ENCODE results near the gene LCE3E. TPM values are rescaled to one million over a fixed set of nuclear protein-coding genes. Genes with fewer than 3 reads are reported as not detected.
"Not testable (repeated sequence)": the region's sequence is repeated elsewhere in the genome, so short reads cannot be mapped to it uniquely, and the experiment has no call there.

LCE3E gene
- total RNA-seq, 2 experiments from 2014 or later = not detected

DNA sequence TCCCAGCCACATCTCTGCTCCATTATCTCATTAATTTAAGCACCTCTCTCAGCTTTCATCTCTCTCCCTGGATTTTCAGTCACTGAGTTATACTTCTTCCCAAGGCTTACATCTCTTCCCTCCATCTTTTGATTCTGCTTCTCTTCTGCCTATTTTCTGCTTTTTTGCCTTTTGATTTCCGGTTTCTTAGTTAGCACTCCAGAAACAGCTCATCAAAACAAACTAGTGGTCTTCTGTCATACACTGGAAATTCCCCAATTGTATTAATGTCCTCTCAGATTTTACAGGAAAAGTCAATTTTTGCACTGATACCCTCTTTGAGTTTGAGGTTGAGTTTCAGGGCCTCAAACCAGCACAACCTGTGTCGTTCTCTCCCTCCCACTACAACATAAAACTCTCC lies 1.5 kb downstream of the LCE3E start:
- Histone ChIP-seq H3K9me3 (ENCODE audit: control insufficient read depth in 1 of 2, insufficient read depth in 1 of 2, low read length in 2 of 2) (peaks cover 0 to 9% of the 10 kb centered on the region in 2 experiments), H3K27ac (ENCODE audit: low read depth in 1 of 2, low read length in 2 of 2) (no peak overlapping the region), H3K4me3 (ENCODE audit: low read length) (no peak overlapping the region), H3K27me3 (ENCODE audit: control insufficient read depth in 1 of 2, insufficient read depth in 2 of 2, low read length in 2 of 2) (no peaks in the 10 kb centered on the region), H3K4me1 (ENCODE audit: insufficient read depth, low read length) (no peaks in the 10 kb centered on the region), H3K36me3 (ENCODE audit: insufficient read depth, low read length) (no peaks in the 10 kb centered on the region)
- Mint-ChIP-seq H3K27me3 (peaks cover 10% of the 10 kb centered on the region), H3K4me3 (no peak overlapping the region), H3K4me1 (ENCODE audit: low read depth) (no peaks in the 10 kb centered on the region), H3K27ac (no peak overlapping the region), H3K9me3 (no peaks in the 10 kb centered on the region), H3K36me3 (ENCODE audit: low read depth) (no peaks in the 10 kb centered on the region)
- ChIA-PET POLR2A (no interaction called here), CTCF (no interaction called here)
- TF ChIP-seq, protein P1, sequence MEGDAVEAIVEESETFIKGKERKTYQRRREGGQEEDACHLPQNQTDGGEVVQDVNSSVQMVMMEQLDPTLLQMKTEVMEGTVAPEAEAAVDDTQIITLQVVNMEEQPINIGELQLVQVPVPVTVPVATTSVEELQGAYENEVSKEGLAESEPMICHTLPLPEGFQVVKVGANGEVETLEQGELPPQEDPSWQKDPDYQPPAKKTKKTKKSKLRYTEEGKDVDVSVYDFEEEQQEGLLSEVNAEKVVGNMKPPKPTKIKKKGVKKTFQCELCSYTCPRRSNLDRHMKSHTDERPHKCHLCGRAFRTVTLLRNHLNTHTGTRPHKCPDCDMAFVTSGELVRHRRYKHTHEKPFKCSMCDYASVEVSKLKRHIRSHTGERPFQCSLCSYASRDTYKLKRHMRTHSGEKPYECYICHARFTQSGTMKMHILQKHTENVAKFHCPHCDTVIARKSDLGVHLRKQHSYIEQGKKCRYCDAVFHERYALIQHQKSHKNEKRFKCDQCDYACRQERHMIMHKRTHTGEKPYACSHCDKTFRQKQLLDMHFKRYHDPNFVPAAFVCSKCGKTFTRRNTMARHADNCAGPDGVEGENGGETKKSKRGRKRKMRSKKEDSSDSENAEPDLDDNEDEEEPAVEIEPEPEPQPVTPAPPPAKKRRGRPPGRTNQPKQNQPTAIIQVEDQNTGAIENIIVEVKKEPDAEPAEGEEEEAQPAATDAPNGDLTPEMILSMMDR (IDR thresholded peaks at IDR 0.05) = no peak
- no peak for ATAC-seq (ENCODE audit: poor library complexity)
- DNase-seq = no peak
- intact Hi-C loops (cut with DNase I, micrococcal nuclease) = no loop called here

DNA sequence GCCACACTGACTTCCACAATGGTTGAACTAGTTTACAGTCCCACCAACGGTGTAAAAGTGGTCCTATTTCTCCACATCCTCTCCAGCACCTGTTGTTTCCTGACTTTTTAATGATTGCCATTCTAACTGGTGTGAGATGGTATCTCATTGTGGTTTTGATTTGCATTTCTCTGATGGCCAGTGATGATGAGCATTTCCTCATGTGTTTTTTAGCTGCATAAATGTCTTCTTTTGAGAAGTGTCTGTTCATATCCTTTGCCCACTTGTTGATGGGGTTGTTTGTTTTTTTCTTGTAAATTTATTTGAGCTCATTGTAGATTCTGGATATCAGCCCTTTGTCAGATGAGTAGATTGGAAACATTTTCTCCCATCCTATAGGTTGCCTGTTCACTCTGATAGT lies 18.2 kb downstream of the LCE3E start:
- intact Hi-C loops (cut with DNase I, micrococcal nuclease); H3K27me3 ChIP-seq (ENCODE audit: control insufficient read depth in 1 of 2, insufficient read depth in 2 of 2, low read length in 2 of 2); H3K36me3 Mint-ChIP-seq (ENCODE audit: low read depth); H3K4me1 ChIP-seq (ENCODE audit: insufficient read depth, low read length); H3K9me3 Mint-ChIP-seq; H3K4me1 Mint-ChIP-seq (ENCODE audit: low read depth); DNase-seq; H3K4me3 ChIP-seq (ENCODE audit: low read length); H3K27ac ChIP-seq (ENCODE audit: low read depth in 1 of 2, low read length in 2 of 2); H3K27ac Mint-ChIP-seq; H3K9me3 ChIP-seq (ENCODE audit: control insufficient read depth in 1 of 2, insufficient read depth in 1 of 2, low read length in 2 of 2); ATAC-seq (ENCODE audit: poor library complexity); POLR2A ChIA-PET; H3K4me3 Mint-ChIP-seq; CTCF ChIA-PET; H3K36me3 ChIP-seq (ENCODE audit: insufficient read depth, low read length): not testable (repeated sequence)
- peaks cover 17% of the 10 kb centered on the region for H3K27me3 Mint-ChIP-seq

DNA sequence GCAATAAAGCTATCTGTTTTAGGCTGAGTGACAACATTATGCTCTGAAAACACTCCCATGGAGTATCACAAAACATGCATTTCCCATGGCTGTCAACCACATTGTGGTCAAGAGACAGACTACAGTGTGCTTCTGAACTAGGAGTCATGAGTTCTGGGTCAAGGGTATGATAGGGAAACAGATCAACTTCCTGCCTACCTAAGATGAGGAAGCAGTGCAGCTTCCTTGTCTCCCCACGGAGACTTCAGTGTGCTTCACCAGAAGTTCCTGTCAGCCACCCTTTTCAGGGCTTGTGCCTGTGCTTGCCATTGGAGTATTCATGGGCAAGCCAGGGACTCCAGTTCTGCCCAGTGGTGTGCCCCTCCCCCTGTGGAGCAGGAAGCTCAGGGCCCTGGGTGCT lies 19.9 kb downstream of the LCE3E start:
- no peaks in the 10 kb centered on the region for H3K36me3 Mint-ChIP-seq (ENCODE audit: low read depth)
- DNase-seq (no peak), ATAC-seq (ENCODE audit: poor library complexity) (no peak)
- POLR2A ChIA-PET = no interaction called here
- no peaks in the 10 kb centered on the region for H3K4me1 ChIP-seq (ENCODE audit: insufficient read depth, low read length)
- no peak overlapping the region for H3K4me3 ChIP-seq (ENCODE audit: low read length)
- no peak overlapping the region for H3K27ac ChIP-seq (ENCODE audit: low read depth in 1 of 2, low read length in 2 of 2)
- no peaks in the 10 kb centered on the region for H3K9me3 ChIP-seq (ENCODE audit: control insufficient read depth in 1 of 2, insufficient read depth in 1 of 2, low read length in 2 of 2)
- CTCF ChIA-PET = no interaction called here
- H3K4me3 Mint-ChIP-seq = no peak overlapping the region
- H3K27me3 Mint-ChIP-seq = peaks cover 26% of the 10 kb centered on the region
- no peaks in the 10 kb centered on the region for H3K9me3 Mint-ChIP-seq
- intact Hi-C loops (cut with DNase I, micrococcal nuclease) = no loop called here
- TF ChIP-seq, protein P1 (IDR thresholded peaks at IDR 0.05) = no peak
- peaks cover 2 to 8% of the 10 kb centered on the region in 2 experiments for H3K27me3 ChIP-seq (ENCODE audit: control insufficient read depth in 1 of 2, insufficient read depth in 2 of 2, low read length in 2 of 2)
- no peaks in the 10 kb centered on the region for H3K4me1 Mint-ChIP-seq (ENCODE audit: low read depth)
- no peaks in the 10 kb centered on the region for H3K36me3 ChIP-seq (ENCODE audit: insufficient read depth, low read length)
- H3K27ac Mint-ChIP-seq = no peak overlapping the region

DNA sequence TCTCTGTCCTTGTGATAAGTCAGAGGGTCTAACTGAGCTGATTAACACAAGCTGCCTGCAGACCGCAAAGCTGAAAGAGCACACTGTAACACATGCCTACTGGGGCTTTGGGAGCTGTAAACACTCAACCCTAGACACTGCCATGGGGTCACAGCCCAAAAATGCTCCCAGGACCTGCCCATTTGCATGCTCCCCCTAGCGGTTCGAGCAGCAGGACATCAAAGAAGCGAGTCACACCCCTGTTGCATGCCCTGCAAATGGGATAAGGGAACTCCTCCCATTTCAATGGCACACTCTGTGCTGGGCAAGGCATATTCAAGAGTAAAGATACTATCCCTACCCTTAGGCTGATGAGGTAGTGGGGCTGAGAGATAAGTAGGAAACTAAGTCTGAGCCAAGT lies 22.8 kb downstream of the LCE3E start:
- no peak overlapping the region for H3K27ac ChIP-seq (ENCODE audit: low read depth in 1 of 2, low read length in 2 of 2)
- CTCF ChIA-PET = no interaction called here
- POLR2A ChIA-PET = no interaction called here
- intact Hi-C loops (cut with DNase I, micrococcal nuclease) = no loop called here
- no peaks in the 10 kb centered on the region for H3K36me3 Mint-ChIP-seq (ENCODE audit: low read depth)
- DNase-seq = no peak
- no peaks in the 10 kb centered on the region for H3K9me3 Mint-ChIP-seq
- H3K27me3 ChIP-seq (ENCODE audit: control insufficient read depth in 1 of 2, insufficient read depth in 2 of 2, low read length in 2 of 2) = peaks cover 4 to 16% of the 10 kb centered on the region in 2 experiments
- no peak overlapping the region for H3K4me3 ChIP-seq (ENCODE audit: low read length)
- H3K27me3 Mint-ChIP-seq = peaks cover 42% of the 10 kb centered on the region
- no peaks in the 10 kb centered on the region for H3K36me3 ChIP-seq (ENCODE audit: insufficient read depth, low read length)
- no peak for ATAC-seq (ENCODE audit: poor library complexity)
- no peak overlapping the region for H3K27ac Mint-ChIP-seq
- no peak overlapping the region for H3K4me3 Mint-ChIP-seq
- H3K9me3 ChIP-seq (ENCODE audit: control insufficient read depth in 1 of 2, insufficient read depth in 1 of 2, low read length in 2 of 2) = no peaks in the 10 kb centered on the region
- no peaks in the 10 kb centered on the region for H3K4me1 ChIP-seq (ENCODE audit: insufficient read depth, low read length)
- H3K4me1 Mint-ChIP-seq (ENCODE audit: low read depth) = no peaks in the 10 kb centered on the region
- TF ChIP-seq, protein P1 (IDR thresholded peaks at IDR 0.05) = no peak
